ES-I3 (cell line): ENCODE data around the gene GCNT3.
"Not testable (repeated sequence)": the region's sequence is repeated elsewhere in the genome, so short reads cannot be mapped to it uniquely, and the experiment has no call there.

Experiments used
- H3K36me3 ChIP-seq: 2 replicates; pipeline ENCODE4 v1.6.1; 2013; ENCODE audit warnings: mild to moderate bottlenecking, low read length, control low read depth, moderate library complexity; ENCODE audit not compliant: insufficient read depth
- H3K4me1 ChIP-seq: 2 replicates; pipeline ENCODE4 v1.6.1; 2013; ENCODE audit warnings: mild to moderate bottlenecking, control low read depth, low read length; ENCODE audit not compliant: insufficient read depth
- H3K9ac ChIP-seq: 2 replicates; pipeline ENCODE4 v1.6.1; 2013; ENCODE audit warnings: low read depth, mild to moderate bottlenecking, low read length, moderate library complexity
- H3K9me3 ChIP-seq: 2 replicates; pipeline ENCODE4 v1.6.1; 2013; ENCODE audit warnings: mild to moderate bottlenecking, low read length, moderate library complexity; ENCODE audit not compliant: control insufficient read depth, insufficient read depth

GCNT3 gene

DNA sequence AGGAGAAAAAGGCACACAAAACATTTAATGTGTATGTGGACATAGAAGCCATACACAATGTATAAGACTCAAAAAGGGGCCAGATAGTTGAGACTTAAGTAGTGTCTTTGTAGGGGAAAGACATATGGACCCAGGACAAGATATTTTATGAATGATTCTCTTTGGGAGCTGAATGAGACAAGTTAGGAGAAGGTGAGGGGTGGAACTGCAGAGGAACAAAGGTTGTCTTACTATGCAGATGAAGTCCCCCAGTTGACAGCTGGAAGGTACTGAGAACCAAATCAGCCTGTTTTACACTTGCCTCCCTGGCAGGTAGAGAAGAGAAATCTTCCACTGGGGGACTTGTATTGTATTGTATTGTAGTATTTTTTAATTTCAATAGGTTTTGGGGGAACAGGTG, 14.9 kb upstream of the GCNT3 start:
- H3K9me3 ChIP-seq = peaks cover 1% of the 10 kb centered on the region; the same call in 1 of the 2 replicates
- no peaks in the 10 kb centered on the region for H3K4me1 ChIP-seq
- H3K9ac ChIP-seq = no peak overlapping the region
- no peaks in the 10 kb centered on the region for H3K36me3 ChIP-seq

DNA sequence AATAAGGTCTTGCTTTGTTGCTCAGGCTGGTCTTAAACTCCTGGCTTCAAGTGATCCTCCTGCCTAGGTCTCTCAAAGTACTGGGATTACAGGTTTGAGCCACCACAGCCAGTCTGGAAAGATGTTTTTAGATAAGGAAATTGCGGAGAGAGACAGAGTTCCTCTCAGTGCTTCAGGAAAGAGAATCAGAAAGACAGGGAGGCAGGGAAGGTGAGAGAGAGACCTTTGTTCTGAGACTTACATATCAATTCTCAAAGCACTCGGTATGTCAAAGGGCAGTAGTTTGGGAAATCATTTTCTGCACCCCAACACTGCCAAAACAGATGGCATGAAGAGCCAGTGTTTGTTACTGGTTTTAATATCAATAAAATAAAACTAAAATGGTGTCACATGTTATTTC, 13.1 kb upstream of the GCNT3 start:
- no peak overlapping the region for H3K9ac ChIP-seq
- H3K9me3 ChIP-seq = peaks cover 3% of the 10 kb centered on the region; the same call in 1 of the 2 replicates
- H3K4me1 ChIP-seq = no peaks in the 10 kb centered on the region
- no peaks in the 10 kb centered on the region for H3K36me3 ChIP-seq

DNA sequence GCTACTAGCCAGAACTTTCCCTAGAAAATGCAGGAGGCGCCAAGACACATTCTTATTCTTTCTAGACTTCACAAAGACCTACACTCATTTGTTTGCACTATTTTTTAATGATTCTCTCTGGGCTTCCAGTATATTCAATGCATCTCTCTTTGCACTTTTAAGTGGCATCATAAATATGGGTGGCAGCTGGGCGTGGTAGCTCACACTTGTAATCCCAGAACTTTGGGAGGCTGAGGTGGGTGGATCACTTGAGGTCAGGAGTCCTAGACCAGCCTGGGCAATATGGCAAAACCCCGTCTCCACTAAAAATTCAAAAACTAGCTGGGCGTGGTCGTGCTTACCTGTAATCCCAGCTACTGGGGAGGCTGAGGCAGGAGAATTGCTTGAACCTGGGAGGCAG, 5.6 kb upstream of the GCNT3 start:
- peaks cover 3% of the 10 kb centered on the region; the same call in 1 of the 2 replicates for H3K9me3 ChIP-seq
- H3K36me3 ChIP-seq = no peaks in the 10 kb centered on the region
- no peak overlapping the region for H3K9ac ChIP-seq
- H3K4me1 ChIP-seq = no peaks in the 10 kb centered on the region

DNA sequence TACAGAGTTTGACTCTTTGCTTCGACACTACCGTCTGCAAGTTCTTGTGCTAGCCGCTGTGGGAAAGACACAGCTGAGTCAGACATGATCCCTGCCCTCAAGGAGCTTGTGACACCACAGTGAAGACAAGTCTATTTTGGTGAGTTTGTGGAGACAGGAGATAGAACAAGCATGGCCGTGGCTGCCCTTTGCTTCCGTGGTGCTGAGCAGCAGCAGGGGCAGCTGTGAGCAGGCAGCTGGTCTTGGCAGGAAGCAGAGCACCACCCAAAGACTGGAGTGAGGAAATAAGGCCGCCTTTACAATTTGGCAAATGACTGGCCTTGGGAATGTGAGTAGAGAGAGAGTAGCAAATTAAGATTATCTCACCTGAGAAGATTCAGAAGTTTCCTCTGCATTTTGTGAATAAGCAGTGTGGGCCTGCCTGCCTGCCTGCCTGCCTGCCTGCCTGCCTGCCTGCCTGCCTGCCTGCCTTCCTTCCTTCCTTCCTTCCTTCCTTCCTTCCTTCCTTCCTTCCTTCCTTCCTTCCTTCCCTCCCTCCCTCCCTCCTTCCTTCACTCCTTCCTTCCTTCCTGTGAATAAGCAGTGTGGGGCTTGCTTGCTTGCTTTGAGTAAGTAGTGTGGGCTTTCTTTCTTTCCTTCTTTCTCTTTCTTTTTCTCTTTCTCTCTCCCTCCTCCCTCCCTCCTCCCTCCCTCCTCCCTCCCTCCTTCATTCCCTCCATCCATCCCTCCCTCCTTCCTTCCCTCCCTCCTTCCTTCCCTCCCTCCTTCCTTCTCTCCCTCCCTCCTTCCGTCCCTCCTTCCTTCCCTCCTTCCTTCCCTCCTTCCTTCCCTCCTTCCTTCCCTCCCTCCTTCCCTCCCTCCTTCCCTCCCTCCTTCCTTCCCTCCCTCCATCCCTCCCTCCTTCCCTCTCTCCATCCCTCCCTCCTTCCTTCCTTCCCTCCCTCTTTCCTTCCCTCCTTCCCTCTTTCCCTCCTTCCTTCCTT, 1.6 kb upstream of the GCNT3 start:
- H3K9ac ChIP-seq = no peak overlapping the region
- H3K36me3 ChIP-seq = no peaks in the 10 kb centered on the region
- H3K4me1 ChIP-seq = no peaks in the 10 kb centered on the region
- H3K9me3 ChIP-seq = no peaks in the 10 kb centered on the region

GRCh38 chr15:59614153-59614552, 2.6 kb downstream of the GCNT3 start:
- Histone ChIP-seq H3K9me3 (no peaks in the 10 kb centered on the region), H3K9ac (no peak overlapping the region), H3K4me1 (no peaks in the 10 kb centered on the region), H3K36me3 (no peaks in the 10 kb centered on the region)

- Histone ChIP-seq H3K36me3 (no peaks in the 10 kb centered on the region), H3K4me1 (no peaks in the 10 kb centered on the region), H3K9ac (no peak overlapping the region), H3K9me3 (no peaks in the 10 kb centered on the region)
Observed at GRCh38 chr15:59615661-59616060, 4.1 kb downstream of the GCNT3 start.

- Histone ChIP-seq H3K4me1 (no peaks in the 10 kb centered on the region), H3K9ac (no peak overlapping the region), H3K9me3 (no peaks in the 10 kb centered on the region)
Observed at GRCh38 chr15:59616379-59616778, 4.8 kb downstream of the GCNT3 start.

DNA sequence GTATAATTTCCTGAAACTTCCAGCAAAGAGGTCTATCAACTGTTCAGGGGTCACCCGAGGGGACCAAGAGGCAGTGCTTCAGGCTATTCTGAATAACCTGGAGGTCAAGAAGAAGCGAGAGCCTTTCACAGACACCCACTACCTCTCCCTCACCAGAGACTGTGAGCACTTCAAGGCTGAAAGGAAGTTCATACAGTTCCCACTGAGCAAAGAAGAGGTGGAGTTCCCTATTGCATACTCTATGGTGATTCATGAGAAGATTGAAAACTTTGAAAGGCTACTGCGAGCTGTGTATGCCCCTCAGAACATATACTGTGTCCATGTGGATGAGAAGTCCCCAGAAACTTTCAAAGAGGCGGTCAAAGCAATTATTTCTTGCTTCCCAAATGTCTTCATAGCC, 6.8 kb downstream of the GCNT3 start:
- no peak overlapping the region for H3K9ac ChIP-seq
- no peaks in the 10 kb centered on the region for H3K9me3 ChIP-seq
- no peaks in the 10 kb centered on the region for H3K36me3 ChIP-seq
- no peaks in the 10 kb centered on the region for H3K4me1 ChIP-seq

More at GRCh38 chr15:59616379-59616778, 4.8 kb downstream of the GCNT3 start:
- no peaks in the 10 kb centered on the region for H3K36me3 ChIP-seq

- H3K4me1 ChIP-seq = no peaks in the 10 kb centered on the region
- H3K9me3 ChIP-seq = no peaks in the 10 kb centered on the region
- H3K36me3 ChIP-seq = no peaks in the 10 kb centered on the region
- H3K9ac ChIP-seq = no peak overlapping the region
Observed at GRCh38 chr15:59622289-59622688, 10.7 kb downstream of the GCNT3 start.

DNA sequence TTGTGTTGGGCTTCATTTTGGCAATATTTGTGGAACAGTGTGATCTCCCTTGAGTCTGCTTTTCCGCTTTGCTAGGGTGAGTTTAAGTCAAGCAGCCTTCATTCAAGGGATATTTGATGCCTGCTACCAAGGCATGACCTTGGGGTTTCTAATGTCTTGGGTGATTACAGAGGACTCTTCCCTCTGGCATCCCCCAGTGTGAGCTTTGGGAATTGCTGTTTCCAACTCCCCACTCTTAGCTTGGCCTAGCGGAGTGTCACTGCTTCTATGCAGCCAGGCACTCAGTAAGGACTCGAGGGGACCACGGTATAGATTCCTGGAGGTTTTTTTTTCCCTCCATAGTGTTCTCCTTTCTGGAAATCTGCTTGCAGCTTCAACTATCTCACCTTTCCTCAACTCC, 21.1 kb downstream of the GCNT3 start:
- no peaks in the 10 kb centered on the region for H3K36me3 ChIP-seq
- no peak overlapping the region for H3K9ac ChIP-seq
- peaks cover 3% of the 10 kb centered on the region; the same call in 1 of the 2 replicates for H3K4me1 ChIP-seq
- no peaks in the 10 kb centered on the region for H3K9me3 ChIP-seq

DNA sequence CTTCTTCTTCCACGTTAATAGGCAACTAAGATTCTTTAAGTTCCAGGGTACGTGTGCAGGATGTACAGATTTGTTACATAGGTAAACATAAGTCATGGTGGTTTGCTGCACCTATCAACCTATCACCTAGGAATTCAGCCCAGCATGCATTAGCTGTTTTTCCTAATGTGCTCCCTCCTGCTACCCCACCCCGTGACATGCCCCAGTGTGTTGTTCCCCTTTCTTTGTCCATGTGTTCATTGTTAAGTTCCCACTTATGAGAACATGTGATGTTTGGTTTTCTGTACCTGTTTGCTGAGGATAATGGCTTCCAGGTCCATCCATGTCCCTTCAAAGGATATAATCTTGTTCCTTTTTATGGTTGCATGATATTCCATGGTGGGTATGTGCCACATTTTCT, 24.6 kb downstream of the GCNT3 start:
- no peaks in the 10 kb centered on the region for H3K36me3 ChIP-seq
- no peaks in the 10 kb centered on the region for H3K9me3 ChIP-seq
- peaks cover 3% of the 10 kb centered on the region; the same call in 1 of the 2 replicates for H3K4me1 ChIP-seq

GRCh38 chr15:59637507-59637906, 25.9 kb downstream of the GCNT3 start:
- not testable (repeated sequence) for H3K4me1 ChIP-seq, H3K9ac ChIP-seq, H3K36me3 ChIP-seq, H3K9me3 ChIP-seq

More for the DNA sequence above, 24.6 kb downstream of the GCNT3 start:
- no peak overlapping the region for H3K9ac ChIP-seq

- Histone ChIP-seq H3K4me1 (no peaks in the 10 kb centered on the region), H3K9me3 (no peaks in the 10 kb centered on the region), H3K9ac (no peak overlapping the region), H3K36me3 (peaks cover 3% of the 10 kb centered on the region; the same call in 1 of the 2 replicates)
Observed at GRCh38 chr15:59642351-59642750, 30.8 kb downstream of the GCNT3 start.

GRCh38 chr15:59644756-59645155, 33.2 kb downstream of the GCNT3 start:
- H3K4me1 ChIP-seq = no peaks in the 10 kb centered on the region
- peaks cover 3% of the 10 kb centered on the region; the same call in 1 of the 2 replicates for H3K36me3 ChIP-seq
- H3K9me3 ChIP-seq = no peaks in the 10 kb centered on the region
- no peak overlapping the region for H3K9ac ChIP-seq

DNA sequence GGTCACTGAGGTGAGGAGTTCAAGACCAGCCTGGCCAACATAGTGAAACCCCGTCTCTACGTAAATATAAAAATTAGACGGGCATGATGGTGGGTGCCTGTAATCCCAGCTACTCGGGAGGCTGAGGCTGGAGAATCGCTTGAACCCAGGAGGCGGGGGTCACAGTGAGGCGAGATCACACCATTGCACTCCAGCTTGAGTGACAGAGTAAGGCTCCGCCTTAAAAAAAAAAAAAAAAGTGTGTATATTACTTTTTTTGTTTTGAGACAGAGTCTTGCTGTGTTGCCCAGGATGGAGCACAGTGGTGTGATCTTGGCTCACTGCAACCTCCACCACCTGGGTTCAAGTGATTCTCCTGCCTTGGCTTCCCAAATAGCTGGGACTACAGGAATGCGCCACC, 34.2 kb downstream of the GCNT3 start:
- H3K4me1 ChIP-seq, H3K9ac ChIP-seq, H3K9me3 ChIP-seq, H3K36me3 ChIP-seq: not testable (repeated sequence)
